NAMALWA (cell line): Measurements from ENCODE around the gene ITIH6.
"Not testable (repeated sequence)": the region's sequence is repeated elsewhere in the genome, so short reads cannot be mapped to it uniquely, and the experiment has no call there.

ENCODE experiments used
- DNase-seq: peaks from one replicate; pipeline ENCODE4 v3.0.0-alpha.2; 2015; ENCODE audit warnings: low spot score

ITIH6 gene

GRCh38 chrX:54799046-54799445, 991 bp upstream of the ITIH6 start:
- DNase-seq = no peak

DNA sequence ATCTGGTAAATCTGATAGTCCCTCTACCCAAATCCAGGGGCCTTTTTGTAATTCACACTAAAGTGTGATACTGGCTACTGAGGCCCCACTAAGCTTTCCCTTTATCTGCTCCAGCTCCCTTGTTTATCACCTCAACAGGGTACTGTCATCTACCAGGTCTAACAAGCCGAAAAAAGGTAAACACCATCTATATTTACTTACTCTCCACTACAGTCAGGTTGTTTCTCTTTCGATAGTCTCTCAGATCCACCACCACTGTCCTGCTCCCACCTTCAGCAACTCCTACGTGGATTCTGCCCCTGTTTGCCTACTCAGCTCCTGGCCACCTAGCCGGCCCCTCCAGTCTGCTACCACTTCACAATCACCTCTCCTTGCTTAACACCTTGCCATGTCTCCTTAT, 3.3 kb downstream of the ITIH6 start:
- DNase-seq = no peak

GRCh38 chrX:54794028-54794427, 4.0 kb downstream of the ITIH6 start:
- no peak for DNase-seq

GRCh38 chrX:54789405-54789804, 8.7 kb downstream of the ITIH6 start:
- not testable (repeated sequence) for DNase-seq

DNA sequence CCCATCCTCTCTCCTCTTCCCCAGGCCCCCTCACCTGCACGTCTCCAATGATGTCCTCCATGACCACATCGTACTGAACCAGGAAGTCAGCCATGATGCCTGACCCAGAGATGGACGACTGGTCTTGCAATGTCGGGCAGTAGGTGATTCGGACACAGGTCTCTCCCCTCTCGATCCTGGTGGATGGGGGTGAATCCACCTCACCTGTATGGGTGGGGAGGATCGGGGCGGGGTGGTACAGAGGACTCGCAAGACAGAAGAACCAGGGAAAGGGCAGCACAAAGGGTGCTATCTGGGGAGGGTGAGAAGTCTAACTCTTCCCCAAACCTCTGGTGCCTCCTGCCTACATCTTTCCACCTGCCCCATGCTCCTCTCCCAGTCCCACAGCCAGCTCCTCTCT, 9.6 kb downstream of the ITIH6 start:
- DNase-seq = no peak

DNA sequence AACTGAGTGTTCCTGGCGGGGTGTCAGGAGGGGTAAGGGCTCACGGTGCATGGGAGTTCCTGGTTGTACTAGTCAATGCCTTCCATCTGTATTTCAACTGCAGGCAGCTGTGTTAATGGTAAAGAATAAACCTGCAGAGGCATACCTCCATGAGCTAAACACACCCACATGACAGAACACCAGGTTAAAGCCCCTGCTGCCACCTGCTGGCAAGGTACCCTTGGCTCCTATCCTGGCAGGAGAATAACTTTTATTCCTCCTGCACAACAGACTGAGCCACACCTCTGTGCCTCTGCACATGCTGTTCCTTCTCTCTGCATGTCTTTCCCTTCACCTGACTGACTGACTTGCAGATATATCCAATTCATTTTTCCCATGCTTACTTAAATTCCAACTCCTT, 11.1 kb downstream of the ITIH6 start:
- DNase-seq = peak; percentile 22

GRCh38 chrX:54785901-54786300, 12.2 kb downstream of the ITIH6 start:
- DNase-seq = peak; percentile 31

- DNase-seq = no peak
Observed at GRCh38 chrX:54776987-54777672, 20.9 kb downstream of the ITIH6 start.

DNA sequence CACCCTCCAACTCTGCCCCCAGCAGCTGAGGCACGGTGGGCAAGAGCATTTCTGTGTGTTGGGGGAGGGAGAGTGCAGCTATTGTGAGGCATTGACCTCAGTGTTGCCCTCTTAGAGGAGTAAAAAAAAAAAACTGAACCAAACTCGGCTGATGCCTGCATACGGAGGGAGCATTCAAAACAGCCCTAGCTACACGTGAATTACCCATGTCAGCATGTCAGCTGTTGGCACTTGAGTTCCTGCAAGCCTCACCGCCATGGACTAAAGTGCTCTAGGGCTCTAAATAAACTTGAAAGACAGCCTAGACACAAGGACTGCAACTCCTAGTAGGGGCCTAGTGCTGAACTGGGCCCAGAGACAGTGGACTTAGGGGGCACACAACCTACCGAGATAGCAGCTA, 22.0 kb downstream of the ITIH6 start:
- DNase-seq = no peak

- not testable (repeated sequence) for DNase-seq
Observed at GRCh38 chrX:54774391-54775094, 23.5 kb downstream of the ITIH6 start.

DNA sequence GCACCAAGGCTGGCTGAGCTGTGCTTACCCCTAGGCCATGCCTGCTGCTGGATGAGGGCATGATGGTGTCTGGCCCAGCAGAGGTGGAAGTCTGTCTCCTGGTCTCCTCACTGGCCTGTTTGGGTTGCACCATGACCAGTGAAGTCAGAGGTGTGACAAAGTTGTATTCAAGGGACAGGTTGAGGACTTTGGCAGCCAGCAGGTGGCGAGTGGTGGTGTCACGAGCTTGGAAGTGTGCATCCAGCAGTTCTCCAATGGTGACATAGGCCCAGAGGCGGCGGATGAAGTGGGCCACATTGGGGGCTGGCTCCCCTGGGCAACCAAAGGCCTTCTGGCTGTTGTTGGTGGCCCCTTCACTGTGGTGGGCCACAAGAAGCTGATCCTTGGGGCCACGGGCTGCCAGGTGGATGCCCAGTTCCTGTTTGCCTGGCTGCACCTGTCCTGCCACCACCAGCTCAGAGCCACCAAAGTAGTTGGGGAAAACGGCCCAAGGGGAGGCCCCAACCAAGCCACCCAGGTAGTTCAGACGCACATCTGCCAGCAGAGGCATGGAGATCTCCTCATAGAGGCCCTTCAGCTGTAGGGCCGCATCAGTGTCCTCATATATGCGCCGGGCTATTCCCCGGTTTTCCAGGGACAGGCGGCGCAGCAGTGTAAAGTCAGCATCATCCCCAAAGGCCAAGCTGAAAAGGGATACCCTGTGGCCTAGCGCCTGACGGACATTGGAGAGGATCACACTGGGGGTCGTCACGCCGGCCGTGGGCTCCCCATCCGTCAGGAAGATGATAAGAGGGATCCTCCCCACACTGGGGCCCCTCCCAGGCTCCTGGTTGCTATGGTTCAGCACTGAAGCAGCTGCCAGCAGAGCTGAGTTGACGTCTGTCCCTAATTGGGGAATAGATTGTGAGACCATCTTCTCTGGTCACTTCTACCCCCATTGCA, 39.7 kb downstream of the ITIH6 start:
- no peak for DNase-seq

- DNase-seq = no peak
Observed at GRCh38 chrX:54754854-54755253, 43.2 kb downstream of the ITIH6 start.

DNA sequence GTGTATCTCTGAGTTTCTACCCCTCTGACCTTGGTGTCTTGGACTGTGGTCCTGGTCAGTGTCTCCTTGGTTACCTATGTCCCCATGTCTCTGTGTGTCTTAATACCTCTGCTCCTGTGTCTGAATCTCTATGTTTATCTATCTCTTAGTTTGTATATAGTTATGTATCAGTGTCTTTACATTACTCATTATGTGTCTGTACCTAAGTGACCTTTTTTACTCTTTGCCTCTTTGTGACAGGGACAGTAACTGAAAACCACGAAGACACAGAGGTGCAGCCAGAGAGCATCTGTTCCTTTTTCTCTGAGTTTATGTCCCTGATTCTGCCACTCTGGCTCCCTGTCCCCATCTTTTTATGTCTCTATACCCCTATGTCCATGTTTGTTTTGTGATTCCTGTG, 49.4 kb downstream of the ITIH6 start:
- no peak for DNase-seq

DNA sequence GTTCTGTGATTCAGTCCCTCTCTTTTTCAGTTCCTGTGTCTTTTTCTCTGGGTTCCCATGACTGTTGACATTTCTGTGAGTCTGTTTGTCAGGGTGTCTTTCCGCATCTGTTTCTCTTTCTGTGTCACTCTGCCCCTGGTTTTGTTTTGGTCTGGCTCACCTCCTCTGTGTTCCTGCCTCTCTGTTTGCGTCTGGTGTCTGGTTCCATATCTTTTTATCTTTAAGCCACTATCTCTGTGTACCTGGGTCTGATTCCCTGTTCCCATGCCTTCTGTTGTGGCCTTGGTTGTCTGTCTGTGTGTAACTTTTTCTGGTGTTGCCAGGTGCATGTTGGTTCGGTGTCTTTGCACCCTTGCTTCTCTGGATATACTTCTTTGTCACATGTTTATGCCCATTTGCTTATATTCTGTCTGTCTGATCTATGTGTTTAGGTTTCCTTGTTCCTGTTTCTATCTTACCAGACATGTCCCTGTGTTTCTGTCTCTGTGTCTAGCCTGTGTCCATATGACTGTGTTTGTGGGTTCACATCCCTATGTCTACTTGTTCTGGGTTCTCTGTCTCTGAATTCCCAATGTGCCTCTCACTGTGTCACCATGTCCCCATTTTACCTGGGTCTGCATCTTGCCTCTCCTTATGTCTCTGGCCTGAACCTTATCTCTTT, 50.2 kb downstream of the ITIH6 start:
- no peak for DNase-seq

DNA sequence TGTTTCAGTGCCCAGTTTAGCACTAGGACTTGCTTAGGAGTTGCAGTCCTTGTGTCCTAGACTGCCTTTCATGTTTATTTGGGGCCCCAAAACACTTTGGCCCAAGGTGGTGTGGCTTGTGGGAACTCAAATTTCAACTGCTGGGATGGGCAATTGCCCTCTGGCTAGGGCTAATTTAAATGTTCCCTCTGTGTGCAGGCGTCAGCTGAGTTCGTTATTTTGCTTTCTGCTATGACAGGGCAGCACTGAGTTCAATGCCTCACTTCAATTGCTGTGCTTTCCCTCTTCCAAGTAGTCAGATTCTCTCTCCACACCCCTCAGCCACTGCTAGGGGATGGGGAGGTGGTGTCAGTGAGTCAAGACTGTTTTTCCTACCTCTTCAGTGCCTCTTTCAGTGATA, 51.1 kb downstream of the ITIH6 start:
- DNase-seq = no peak

GRCh38 chrX:54745676-54746075, 52.4 kb downstream of the ITIH6 start:
- DNase-seq = no peak

DNA sequence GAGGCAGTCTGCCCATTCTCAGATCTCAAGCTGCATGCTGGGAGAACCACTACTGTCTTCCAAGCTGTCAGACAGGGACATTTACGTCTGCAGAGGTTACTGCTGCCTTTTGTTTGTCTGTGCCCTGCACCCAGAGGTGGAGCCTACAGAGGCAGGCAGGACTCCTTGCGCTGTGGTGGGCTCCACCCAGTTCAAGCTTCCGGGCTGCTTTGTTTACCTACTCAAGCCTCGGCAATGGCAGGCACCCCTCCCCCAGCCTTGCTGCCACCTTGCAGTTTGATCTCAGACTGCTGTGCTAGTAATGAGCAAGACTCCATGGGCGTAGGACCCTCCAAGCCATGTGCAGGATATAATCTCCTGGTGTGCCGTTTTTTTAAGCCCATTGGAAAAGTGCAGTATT, 59.5 kb downstream of the ITIH6 start:
- not testable (repeated sequence) for DNase-seq

- DNase-seq = not testable (repeated sequence)
Observed at GRCh38 chrX:54736298-54736942, 61.6 kb downstream of the ITIH6 start.

GRCh38 chrX:54721424-54721823, 76.6 kb downstream of the ITIH6 start:
- no peak for DNase-seq

DNA sequence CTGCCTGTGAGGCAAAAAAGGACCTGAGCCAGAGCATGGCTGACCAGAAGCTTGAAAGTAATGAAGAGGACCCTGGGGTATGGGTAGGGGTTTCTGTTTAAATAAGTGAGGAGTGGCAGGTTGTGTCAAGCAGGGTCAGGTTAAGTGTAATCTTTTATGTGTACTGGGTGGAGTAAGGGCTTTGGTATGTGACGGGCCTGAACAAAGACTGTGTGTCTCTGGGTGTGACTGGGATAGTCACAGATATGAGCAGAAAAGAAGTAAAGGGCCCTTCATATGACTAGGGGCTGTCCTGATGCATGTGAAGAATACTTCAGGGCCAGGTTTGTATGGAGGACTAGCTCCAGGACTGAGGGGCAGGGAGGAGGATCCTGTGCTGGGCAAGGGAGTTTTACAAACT, 82.4 kb downstream of the ITIH6 start:
- DNase-seq = no peak

DNA sequence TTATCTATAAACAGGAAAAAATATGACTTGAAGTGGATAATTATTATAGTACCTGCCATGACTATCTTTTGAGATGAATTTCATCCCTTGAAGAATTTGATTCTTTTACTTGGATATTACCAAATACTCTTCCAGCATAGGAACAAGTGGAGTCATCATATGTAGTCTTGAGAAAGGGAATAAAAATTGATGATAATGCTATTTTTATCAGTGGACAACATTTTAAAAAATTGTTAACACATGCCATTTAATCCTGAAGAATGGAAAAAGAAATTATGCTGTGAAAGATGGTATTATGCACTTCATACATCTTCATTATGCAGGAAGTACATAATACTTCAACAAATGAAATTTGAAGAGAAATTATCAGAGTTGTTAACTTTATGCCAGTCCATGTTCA, 83.6 kb downstream of the ITIH6 start:
- no peak for DNase-seq

DNA sequence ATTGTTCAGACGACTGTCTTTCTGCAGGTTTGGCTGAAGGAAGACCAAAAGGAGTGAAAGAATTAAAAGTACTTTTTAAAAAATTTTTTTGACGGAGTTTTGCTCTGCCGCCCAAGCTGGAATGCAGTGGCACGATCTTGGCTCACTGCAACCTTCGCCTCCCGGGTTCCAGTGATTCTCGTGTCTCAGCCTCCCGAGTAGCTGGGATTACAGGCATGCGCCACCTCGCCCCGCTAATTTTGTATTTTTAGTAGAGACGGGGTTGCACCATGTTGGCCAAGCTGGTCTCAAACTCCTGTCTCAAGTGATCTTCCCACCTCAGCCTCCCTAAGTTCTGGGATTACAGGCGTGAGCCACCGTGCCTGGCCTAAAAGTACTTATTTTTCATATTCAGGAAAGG, 86.3 kb downstream of the ITIH6 start:
- DNase-seq = no peak
